Ovary (tissue), 9 donors: ENCODE results near the gene CCDC122. TPM values are rescaled to one million over a fixed set of nuclear protein-coding genes. Genes with fewer than 3 reads are reported as not detected.

Experiments
- DNase-seq, 5 donors: peaks; one replicate each; pipeline ENCODE4 v3.0.0-alpha.2; 2019 to 2020
- H3K27ac ChIP-seq, 2 donors: fragments of 200-600 bp; one replicate each; pipeline versions ENCODE4 v1.5.1 to v1.8.0; 2019 to 2022
- H3K27me3 ChIP-seq: fragments of 200-600 bp; one replicate; pipeline ENCODE4 v1.8.0; 2022
- H3K36me3 ChIP-seq: fragments of 200-600 bp; sonication (generic); one replicate; pipeline ENCODE4 v1.5.1; 2019
- H3K4me1 ChIP-seq: one replicate; pipeline ENCODE4 v1.8.1; 2013; ENCODE audit warnings: mild to moderate bottlenecking, moderate library complexity; ENCODE audit not compliant: insufficient read depth
- H3K4me3 ChIP-seq: fragments of 200-600 bp; sonication (generic); one replicate; pipeline ENCODE4 v1.5.1; 2017
- H3K9me3 ChIP-seq, 2 donors: fragments of 200-600 bp in 1 of 2; sonication (generic) in 1 of 2; one replicate each; pipeline versions ENCODE4 v1.5.1 to v1.8.1; 2013 to 2019; ENCODE audit warnings: mild to moderate bottlenecking in 1 of 2, moderate library complexity in 1 of 2
- CTCF ChIP-seq, 3 donors: fragments of 450-650 bp in 2 of 3; fragments of 200-600 bp in 1 of 3; IDR thresholded peaks; one replicate each; pipeline versions ENCODE4 v1.5.1 to v1.8.0; 2016 to 2022; ENCODE audit warnings: antibody characterized with exemption in 3 of 3, mild to moderate bottlenecking in 1 of 3
- EP300 ChIP-seq: sonication (generic); formaldehyde crosslinking; IDR thresholded peaks from one replicate; pipeline ENCODE4 v1.6.1; 2017; ENCODE audit warnings: antibody characterized with exemption
- POLR2A ChIP-seq: fragments of 450-650 bp; IDR thresholded peaks from one replicate; pipeline ENCODE4 v1.6.1; 2017; ENCODE audit warnings: antibody characterized with exemption, mild to moderate bottlenecking, moderate library complexity
- WGBS, 3 donors: extraction: QIAGEN DNeasy Blood & Tissue Kit in 1 of 3; methylation state at CpG; one replicate each; pipeline versions ENCODE4 v1.1.5 to v1.1.7; 2013 to 2017; 5-methylcytosine and 5-hydroxymethylcytosine counted together
- intact Hi-C, 4 donors: fragments of 100-400 bp; cut with DNase I; formaldehyde crosslinking; loops; one replicate each; pipeline versions ENCODE4 v1.11.0 to v1.15.1; 2022 to 2023
- polyA plus RNA-seq, 2 donors: library from polyadenylated mRNA; stranded (reverse); fragments of 200-250 nt in 1 of 2; fragments of 350-450 nt in 1 of 2; fragmentation: Illumina TruSeq in 1 of 2; extraction: RNeasy Lipid Tissue Mini Kit (QIAGEN cat#74804) in 1 of 2; gene quantifications; one replicate each; pipeline ENCODE4 v1.2.3, GENCODE V29; 2013 to 2014
- total RNA-seq, 7 donors: library from RNA; depleted of rRNA in 2 of 7; stranded (reverse); fragments of >200 nt in 2 of 7; fragmentation: NEBNext Ultra II Directional in 3 of 7; extraction: Animal tissue kit (Norgen Biotek cat#: 25700) in 3 of 7; gene quantifications; one replicate each; pipeline versions ENCODE4 v1.1.0 to v1.2.4, GENCODE V29; 2016 to 2023
- donor health status: DM: no; HTN: no; CAD: no; lungs with moderate emphysema.
- donor health status: DM: no; HTN: no; CAD: no.
- donor health status: Bipolar disorder and iron deficiency.
- donor health status: DM: yes; HTN: yes; CAD: no.
- donor health status: DM: no; HTN: no; CAD: no.
- donor health status: DM: yes; HTN: yes; CAD: no.

The CCDC122 gene
- total and polyA plus RNA-seq, 9 donors: 4.2 to 15.2 (median 6.6) TPM

GRCh38 chr13:43876366-43876765 lies 3.2 kb downstream of the CCDC122 start:
- H3K36me3 ChIP-seq: no peaks in the 10 kb centered on the region
- H3K27ac ChIP-seq: no peak overlapping the region
- no peak for DNase-seq
- no peaks in the 10 kb centered on the region for H3K9me3 ChIP-seq
- no peaks in the 10 kb centered on the region for H3K27me3 ChIP-seq
- WGBS, 3 donors: 97 to 99% (median 98%) methylated on average over 2 of the region's 2 CpGs
- H3K4me3 ChIP-seq: no peak overlapping the region
- TF ChIP-seq POLR2A: no peak
- TF ChIP-seq CTCF (IDR thresholded peaks at IDR 0.05): no peak
- no peak for TF ChIP-seq EP300
- intact Hi-C loops: loop anchor here in 2 of 4 donors (10.0 kb wide), 3 partner anchors 72 to 802 kb away; no protein-coding TSS in a partner anchor
- peaks cover 1% of the 10 kb centered on the region for H3K4me1 ChIP-seq

DNA sequence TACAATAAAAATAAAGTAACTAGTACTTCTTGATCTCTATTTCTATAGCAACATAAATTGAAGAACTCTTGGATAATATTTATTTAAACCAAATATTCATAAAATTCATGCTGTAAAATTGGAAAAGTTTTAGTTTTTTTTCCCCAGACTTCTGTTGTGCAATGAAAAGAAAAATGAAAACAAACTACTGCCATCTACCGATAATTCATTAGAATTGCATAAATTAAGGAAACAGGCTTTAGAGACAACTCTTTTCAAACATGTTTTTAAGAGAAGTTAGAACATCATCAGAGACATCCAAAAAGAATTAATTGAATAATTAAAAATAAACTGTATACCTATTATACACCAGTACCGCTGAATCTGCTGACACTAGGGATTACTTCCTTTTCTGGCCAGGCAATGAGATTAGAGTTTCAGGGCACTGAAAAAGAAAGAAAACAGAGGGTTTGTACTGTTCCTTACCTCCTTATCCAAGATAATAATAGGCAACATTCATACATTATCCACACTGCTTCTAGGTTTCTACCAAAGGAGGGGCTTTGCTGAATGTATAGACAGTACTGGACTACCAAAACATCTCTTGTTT lies 4.9 kb downstream of the CCDC122 start:
- intact Hi-C loops: loop anchor here in 2 of 4 donors (10.0 kb wide), 3 partner anchors 70 to 800 kb away; no protein-coding TSS in a partner anchor
- peaks cover 1% of the 10 kb centered on the region for H3K4me1 ChIP-seq
- no peaks in the 10 kb centered on the region for H3K36me3 ChIP-seq
- H3K4me3 ChIP-seq: no peak overlapping the region
- no peak for DNase-seq
- 6 to 18% (median 6%) methylated on average over 2 of the region's 2 CpGs for WGBS, 3 donors
- no peak overlapping the region for H3K27ac ChIP-seq
- H3K27me3 ChIP-seq: no peaks in the 10 kb centered on the region
- peak in 2 of 3 donors; percentile 16 to 35 for TF ChIP-seq CTCF (IDR thresholded peaks at IDR 0.05)
- no peak for TF ChIP-seq POLR2A
- no peaks in the 10 kb centered on the region for H3K9me3 ChIP-seq

DNA sequence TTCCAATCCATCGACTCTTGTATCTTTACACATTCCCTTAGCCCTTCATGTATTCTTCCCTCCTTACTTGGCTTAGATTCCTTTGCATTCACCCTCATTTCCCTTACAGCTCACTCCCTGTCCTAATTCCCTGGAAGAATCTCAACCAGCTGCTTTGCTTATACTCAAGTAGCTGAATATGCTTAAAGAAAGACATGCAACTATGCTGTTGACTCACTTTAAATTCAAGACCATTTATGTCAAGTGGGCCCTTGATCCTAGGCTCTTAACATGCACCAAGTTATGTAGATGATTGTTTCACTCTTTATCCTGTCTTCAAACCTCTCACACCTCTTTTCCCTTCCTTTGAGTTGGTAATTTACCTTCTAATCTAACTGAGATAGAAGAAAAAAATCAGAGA lies 7.4 kb downstream of the CCDC122 start:
- intact Hi-C loops: loop anchor here in 2 of 4 donors (10.0 kb wide), 3 partner anchors 67 to 797 kb away; no protein-coding TSS in a partner anchor
- H3K27ac ChIP-seq: no peak overlapping the region
- 92 to 100% (median 93%) methylated on average over 1 of the region's 1 CpG for WGBS, 3 donors

DNA sequence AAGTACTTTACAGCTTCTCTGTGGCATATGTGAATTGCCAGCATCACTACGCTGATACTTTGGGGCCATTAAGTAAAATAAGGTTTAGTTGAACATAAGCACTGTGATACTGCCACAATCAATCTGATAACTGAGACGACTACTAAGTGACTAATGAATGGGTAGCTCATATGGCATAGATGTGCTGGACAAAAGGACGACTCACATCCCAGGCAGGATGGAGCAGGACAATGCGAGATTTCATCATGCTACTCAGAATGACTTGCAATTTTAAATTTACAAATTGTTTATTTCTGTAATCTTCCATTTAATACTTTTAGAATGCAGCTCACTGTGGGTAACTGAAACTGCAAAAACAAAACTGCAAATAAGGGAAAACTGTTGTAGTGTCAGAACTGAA lies 13.6 kb downstream of the CCDC122 start:
- no peak for TF ChIP-seq EP300
- TF ChIP-seq CTCF (IDR thresholded peaks at IDR 0.05): no peak
- no peak for TF ChIP-seq POLR2A
- no peaks in the 10 kb centered on the region for H3K4me1 ChIP-seq
- H3K9me3 ChIP-seq: no peaks in the 10 kb centered on the region
- no peak for DNase-seq
- intact Hi-C loops: no loop called here
- H3K27ac ChIP-seq: no peak overlapping the region
- WGBS, 3 donors: 87 to 94% (median 88%) methylated on average over 4 of the region's 4 CpGs
- H3K27me3 ChIP-seq: peaks cover 3% of the 10 kb centered on the region
- no peaks in the 10 kb centered on the region for H3K36me3 ChIP-seq
- no peak overlapping the region for H3K4me3 ChIP-seq

More for the DNA sequence above, 7.4 kb downstream of the CCDC122 start:
- peaks cover 3% of the 10 kb centered on the region for H3K27me3 ChIP-seq
- TF ChIP-seq POLR2A (no peak), CTCF (IDR thresholded peaks at IDR 0.05) (no peak), EP300 (no peak)
- no peaks in the 10 kb centered on the region for H3K36me3 ChIP-seq
- no peak for DNase-seq
- H3K4me1 ChIP-seq: no peaks in the 10 kb centered on the region
- no peak overlapping the region for H3K4me3 ChIP-seq
- H3K9me3 ChIP-seq: no peaks in the 10 kb centered on the region
